Heart left ventricle (tissue), 13 donors: ENCODE measurements around the gene DOCK1.

ENCODE experiments used
- CTCF ChIP-seq, 12 donors: fragments of 200-600 bp; sonication (generic) in 4 of 12; IDR thresholded peaks; one replicate each; pipeline versions ENCODE4 v1.5.0 to v1.8.0; 2018 to 2022; ENCODE audit warnings: antibody characterized with exemption in 12 of 12, mild to moderate bottlenecking in 5 of 12
- POLR2A ChIP-seq, 2 donors: fragments of 450-650 bp; IDR thresholded peaks; one replicate each; pipeline ENCODE4 v1.6.1; 2017; ENCODE audit warnings: antibody characterized with exemption in 2 of 2, mild to moderate bottlenecking in 2 of 2, moderate library complexity in 2 of 2
- donor health status: ischemic (EF 13 %, LVEDD 7.1; RV severe dilation, severe dysfunction).
- donor health status: DM: no; HTN: yes; CAD: no.
- donor health status: DM: no; HTN: no; CAD: no.
- donor health status: ischemic (EF 25% LVEDD 6.9; RV normal size, moderate dysfunction).
- donor health status: ischemic (EF 25% LVEDD 5.7; RV mildly dilated, moderate dysfunction).
- donor health status: ischemic (EF 35%, LVEDD 5.7; RV mildly dilated, moderate dysfunction).
- donor health status: nonischemic (EF 11% LVEDD 7.7; RV severe dilation, severe dysfunction).
- donor health status: DM: yes; HTN: yes; CAD: no.
- donor health status: PGD.
- donor health status: ischemic (EF 29% LVEDD 5.4; RV normal size, mild dysfunction).
- donor health status: nonischemic (EF 23%, LVEDD 6.1; RV moderate dilation, normal function).

GRCh38 chr10:127356360-127356759, 451.1 kb downstream of the DOCK1 start:
- no peak for TF ChIP-seq POLR2A (IDR thresholded peaks at IDR 0.05)
- no peak for TF ChIP-seq CTCF (IDR thresholded peaks at IDR 0.05)
